Osteocyte (in vitro differentiated cells): ENCODE measurements around the gene IKZF1. TPM values are rescaled to one million over a fixed set of nuclear protein-coding genes. Genes with fewer than 3 reads are reported as not detected.

Experiments used
- DNase-seq: peaks from one replicate; pipeline ENCODE4 v3.0.0; 2021; ENCODE audit warnings: mixed read lengths; ENCODE audit not compliant: unreplicated experiment; ENCODE audit errors: extremely low spot score
- H3K27ac Mint-ChIP-seq: one replicate; pipeline ENCODE4 v1.8.0; 2021; ENCODE audit warnings: mild to moderate bottlenecking, mixed read lengths; ENCODE audit not compliant: unreplicated experiment
- H3K27me3 Mint-ChIP-seq: one replicate; pipeline ENCODE4 v1.8.0; 2021; ENCODE audit warnings: mixed read lengths; ENCODE audit not compliant: unreplicated experiment
- H3K36me3 Mint-ChIP-seq: one replicate; pipeline ENCODE4 v1.8.0; 2021; ENCODE audit warnings: mixed read lengths; ENCODE audit not compliant: unreplicated experiment
- H3K4me1 Mint-ChIP-seq: one replicate; pipeline ENCODE4 v1.8.0; 2021; ENCODE audit warnings: mixed read lengths; ENCODE audit not compliant: unreplicated experiment
- H3K4me3 Mint-ChIP-seq: one replicate; pipeline ENCODE4 v1.8.0; 2021; ENCODE audit warnings: mild to moderate bottlenecking, moderate library complexity, mixed read lengths; ENCODE audit not compliant: unreplicated experiment
- H3K9me3 Mint-ChIP-seq: one replicate; pipeline ENCODE4 v1.8.0; 2021; ENCODE audit warnings: mixed read lengths; ENCODE audit not compliant: unreplicated experiment
- total RNA-seq: library from RNA; stranded (reverse); gene quantifications from 2 replicates; pipeline ENCODE4 v1.2.1, GENCODE V29; 2021
- TF ChIP-seq, protein P1 (sequence below): fragments of 200-600 bp; sonication (generic); IDR thresholded peaks from 2 replicates; pipeline ENCODE4 v1.5.0; 2021; ENCODE audit warnings: antibody characterized with exemption, mild to moderate bottlenecking, moderate library complexity

Gene IKZF1
- total RNA-seq, 1 donor from 2014 or later = not detected

DNA sequence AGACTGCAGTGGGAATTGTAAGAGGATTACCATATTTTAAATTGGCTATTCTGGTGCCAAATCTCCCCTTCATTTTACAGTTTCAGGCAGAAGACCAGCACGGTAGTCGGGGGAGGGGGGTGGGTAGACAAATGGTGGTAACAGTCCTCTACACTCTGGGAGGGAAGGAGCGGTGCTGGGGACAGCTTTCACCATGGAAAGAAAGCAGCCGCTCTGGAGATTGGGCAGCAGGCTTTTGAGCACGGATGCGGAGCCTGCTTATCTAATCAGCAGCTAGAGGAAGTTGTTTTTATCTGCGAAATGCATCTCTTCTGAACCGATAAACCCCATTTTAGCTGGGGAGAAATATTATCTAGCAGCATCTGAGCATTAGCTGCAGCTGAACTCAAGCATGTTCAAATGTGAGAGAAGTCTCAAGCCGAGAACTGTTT is 28.7 kb downstream of the IKZF1 start:
- DNase-seq = no peak
- H3K4me1 Mint-ChIP-seq = no peaks in the 10 kb centered on the region
- no peak overlapping the region for H3K4me3 Mint-ChIP-seq
- H3K9me3 Mint-ChIP-seq = no peaks in the 10 kb centered on the region
- TF ChIP-seq, protein P1, sequence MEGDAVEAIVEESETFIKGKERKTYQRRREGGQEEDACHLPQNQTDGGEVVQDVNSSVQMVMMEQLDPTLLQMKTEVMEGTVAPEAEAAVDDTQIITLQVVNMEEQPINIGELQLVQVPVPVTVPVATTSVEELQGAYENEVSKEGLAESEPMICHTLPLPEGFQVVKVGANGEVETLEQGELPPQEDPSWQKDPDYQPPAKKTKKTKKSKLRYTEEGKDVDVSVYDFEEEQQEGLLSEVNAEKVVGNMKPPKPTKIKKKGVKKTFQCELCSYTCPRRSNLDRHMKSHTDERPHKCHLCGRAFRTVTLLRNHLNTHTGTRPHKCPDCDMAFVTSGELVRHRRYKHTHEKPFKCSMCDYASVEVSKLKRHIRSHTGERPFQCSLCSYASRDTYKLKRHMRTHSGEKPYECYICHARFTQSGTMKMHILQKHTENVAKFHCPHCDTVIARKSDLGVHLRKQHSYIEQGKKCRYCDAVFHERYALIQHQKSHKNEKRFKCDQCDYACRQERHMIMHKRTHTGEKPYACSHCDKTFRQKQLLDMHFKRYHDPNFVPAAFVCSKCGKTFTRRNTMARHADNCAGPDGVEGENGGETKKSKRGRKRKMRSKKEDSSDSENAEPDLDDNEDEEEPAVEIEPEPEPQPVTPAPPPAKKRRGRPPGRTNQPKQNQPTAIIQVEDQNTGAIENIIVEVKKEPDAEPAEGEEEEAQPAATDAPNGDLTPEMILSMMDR = no peak
- H3K27me3 Mint-ChIP-seq = peaks cover 17% of the 10 kb centered on the region
- no peaks in the 10 kb centered on the region for H3K36me3 Mint-ChIP-seq
- no peak overlapping the region for H3K27ac Mint-ChIP-seq

DNA sequence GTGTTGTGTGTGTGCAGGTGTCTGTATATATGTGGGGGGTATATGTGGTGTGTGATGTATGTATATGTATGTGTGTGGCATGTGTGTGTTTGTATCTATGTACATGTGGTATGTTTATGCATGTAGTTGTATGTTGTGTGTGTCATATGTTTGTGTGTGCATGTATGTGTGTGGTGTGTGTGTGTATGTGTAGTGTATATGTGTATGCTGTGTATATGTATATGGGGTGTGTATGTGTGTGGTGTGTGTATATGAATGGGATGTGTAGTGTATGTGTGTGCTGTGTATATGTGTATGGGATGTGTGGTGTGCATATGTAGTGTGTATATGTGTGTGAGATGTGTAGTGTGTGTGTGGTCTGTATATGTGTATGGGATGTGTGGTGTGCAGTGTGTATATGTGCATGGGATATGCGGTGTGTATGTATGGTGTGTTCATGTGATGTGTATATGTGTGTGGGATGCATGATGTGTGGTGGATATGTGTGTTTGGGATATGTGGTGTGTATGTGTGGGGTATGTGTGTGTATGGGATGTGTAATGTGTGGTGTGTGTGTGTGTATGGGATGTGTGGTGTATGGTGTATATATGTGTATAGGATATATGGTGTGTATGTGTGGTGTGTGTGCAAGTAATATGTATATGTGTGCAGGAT is 30.0 kb downstream of the IKZF1 start:
- TF ChIP-seq, protein P1 = no peak
- Mint-ChIP-seq H3K9me3 (no peaks in the 10 kb centered on the region), H3K4me3 (no peak overlapping the region), H3K27ac (no peak overlapping the region), H3K36me3 (no peaks in the 10 kb centered on the region), H3K27me3 (peaks cover 17% of the 10 kb centered on the region), H3K4me1 (no peaks in the 10 kb centered on the region)
- no peak for DNase-seq

DNA sequence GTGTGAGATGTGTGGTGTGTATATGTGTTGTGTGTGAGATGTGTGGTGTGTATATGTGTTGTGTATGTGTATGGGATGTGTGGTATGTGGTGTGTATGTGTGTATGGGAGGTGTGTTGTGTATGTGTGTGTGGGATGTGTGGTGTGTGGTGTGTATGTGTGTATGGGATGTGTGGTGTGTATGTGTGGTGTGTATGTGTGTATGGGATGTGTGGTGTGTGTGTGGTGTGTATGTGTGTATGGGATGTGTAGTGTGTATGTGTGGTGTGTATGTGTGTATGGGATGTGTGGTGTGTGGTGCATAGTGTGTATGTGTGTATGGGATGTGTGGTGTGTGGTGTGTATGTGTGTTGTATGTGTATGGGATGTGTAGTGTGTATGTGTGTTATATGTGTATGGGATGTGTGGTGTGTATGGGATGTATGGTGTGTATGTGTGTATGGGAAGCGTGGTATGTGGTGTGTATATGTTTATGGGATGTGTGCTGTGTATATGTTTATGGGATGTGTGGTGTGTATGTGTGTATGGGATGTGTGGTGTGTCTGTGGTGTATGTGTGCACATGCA is 30.8 kb downstream of the IKZF1 start:
- TF ChIP-seq, protein P1 = no peak

DNA sequence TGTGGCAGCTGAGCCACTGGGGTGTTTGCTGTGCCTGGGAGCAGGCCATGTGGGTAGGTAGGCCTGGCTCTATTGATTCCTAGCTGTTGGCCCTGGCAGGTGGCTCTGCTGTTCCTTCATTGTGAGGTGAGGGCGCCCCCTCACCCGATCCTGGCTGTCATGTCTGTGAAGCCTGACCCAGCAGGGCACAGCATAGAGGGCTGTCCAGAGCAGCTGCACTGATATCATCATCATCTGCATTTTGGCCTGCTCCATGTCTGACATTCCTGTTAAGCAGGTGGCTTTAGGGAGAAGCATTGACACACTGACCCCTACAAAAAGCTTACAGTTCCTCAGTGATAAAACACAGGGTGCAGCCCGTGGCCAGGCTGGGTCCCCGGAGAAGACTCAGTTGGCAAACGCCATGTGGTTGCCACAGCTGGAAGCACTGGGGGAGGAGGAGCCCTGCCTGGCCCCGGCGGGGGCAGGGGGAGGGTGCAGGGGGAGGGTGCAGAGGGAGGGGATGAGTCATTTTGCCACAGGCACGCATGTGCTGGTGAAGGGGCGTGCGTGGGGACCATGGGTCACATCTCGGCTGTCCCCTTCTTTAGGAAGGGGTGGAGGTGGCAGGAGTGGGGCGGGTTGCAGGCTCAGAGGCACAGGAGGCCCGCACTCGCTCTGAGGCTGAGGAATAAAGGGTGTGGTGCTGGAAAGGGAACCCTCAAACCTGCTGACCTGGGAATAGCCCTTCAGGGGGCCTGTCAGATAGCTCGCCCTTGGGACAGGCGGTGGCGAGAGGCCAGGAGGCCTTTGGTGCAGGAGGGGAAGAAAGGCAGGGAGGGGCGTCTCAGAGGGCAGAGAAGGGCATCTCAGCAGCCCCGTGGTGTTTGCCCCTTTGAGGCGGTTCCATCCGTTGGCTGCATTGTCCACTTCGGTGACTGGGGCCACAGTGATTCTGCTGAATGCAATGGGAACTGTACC is 31.6 kb downstream of the IKZF1 start:
- DNase-seq = no peak
- peaks cover 10% of the 10 kb centered on the region for H3K27me3 Mint-ChIP-seq
- H3K4me1 Mint-ChIP-seq = no peaks in the 10 kb centered on the region
- no peaks in the 10 kb centered on the region for H3K36me3 Mint-ChIP-seq
- no peaks in the 10 kb centered on the region for H3K9me3 Mint-ChIP-seq
- H3K27ac Mint-ChIP-seq = no peak overlapping the region
- TF ChIP-seq, protein P1 = no peak
- H3K4me3 Mint-ChIP-seq = no peak overlapping the region

More for the DNA sequence above, 30.8 kb downstream of the IKZF1 start:
- no peak overlapping the region for H3K27ac Mint-ChIP-seq
- peaks cover 17% of the 10 kb centered on the region for H3K27me3 Mint-ChIP-seq
- H3K36me3 Mint-ChIP-seq = no peaks in the 10 kb centered on the region
- no peak overlapping the region for H3K4me3 Mint-ChIP-seq
- H3K4me1 Mint-ChIP-seq = no peaks in the 10 kb centered on the region
- no peaks in the 10 kb centered on the region for H3K9me3 Mint-ChIP-seq
- no peak for DNase-seq
